Measurements from ENCODE around the gene SCARB2.
A peak's percentile ranks its signal among the peaks of the same experiment; 100 is the strongest.

The SCARB2 gene

GRCh38 chr4:76207549-76207948 lies 6.1 kb downstream of the SCARB2 start:
- no peak overlapping the region for H3K9ac ChIP-seq (ENCODE audit: low read depth, low read length, poor library complexity, severe bottlenecking)
- H3K36me3 ChIP-seq (ENCODE audit: insufficient read depth, low read length): no peaks in the 10 kb centered on the region
- peak overlapping the region; percentile 57 for H3K4me2 ChIP-seq (ENCODE audit: low read depth, low read length, poor library complexity, severe bottlenecking)
- no peaks in the 10 kb centered on the region for H3K9me2 ChIP-seq (replicated peaks; ENCODE audit: low read depth, low read length)
- no peak overlapping the region for H2AFZ ChIP-seq (ENCODE audit: low read length)
- peak overlapping the region; percentile 21 for H3K4me3 ChIP-seq (ENCODE audit: low read length, poor library complexity, severe bottlenecking)
- H3F3A ChIP-seq (ENCODE audit: low read depth): no peaks in the 10 kb centered on the region; the same call in 1 of the 2 replicates
- peaks cover 55% of the 10 kb centered on the region for H3K4me1 ChIP-seq (ENCODE audit: insufficient read depth, low read length, poor library complexity, severe bottlenecking)
- no peaks in the 10 kb centered on the region for H3K9me3 ChIP-seq (ENCODE audit: insufficient read depth, low read depth, low read length)
- no peaks in the 10 kb centered on the region for H3K27me3 ChIP-seq (ENCODE audit: insufficient read depth, low read length, poor library complexity, severe bottlenecking)
- TF ChIP-seq, protein P1, sequence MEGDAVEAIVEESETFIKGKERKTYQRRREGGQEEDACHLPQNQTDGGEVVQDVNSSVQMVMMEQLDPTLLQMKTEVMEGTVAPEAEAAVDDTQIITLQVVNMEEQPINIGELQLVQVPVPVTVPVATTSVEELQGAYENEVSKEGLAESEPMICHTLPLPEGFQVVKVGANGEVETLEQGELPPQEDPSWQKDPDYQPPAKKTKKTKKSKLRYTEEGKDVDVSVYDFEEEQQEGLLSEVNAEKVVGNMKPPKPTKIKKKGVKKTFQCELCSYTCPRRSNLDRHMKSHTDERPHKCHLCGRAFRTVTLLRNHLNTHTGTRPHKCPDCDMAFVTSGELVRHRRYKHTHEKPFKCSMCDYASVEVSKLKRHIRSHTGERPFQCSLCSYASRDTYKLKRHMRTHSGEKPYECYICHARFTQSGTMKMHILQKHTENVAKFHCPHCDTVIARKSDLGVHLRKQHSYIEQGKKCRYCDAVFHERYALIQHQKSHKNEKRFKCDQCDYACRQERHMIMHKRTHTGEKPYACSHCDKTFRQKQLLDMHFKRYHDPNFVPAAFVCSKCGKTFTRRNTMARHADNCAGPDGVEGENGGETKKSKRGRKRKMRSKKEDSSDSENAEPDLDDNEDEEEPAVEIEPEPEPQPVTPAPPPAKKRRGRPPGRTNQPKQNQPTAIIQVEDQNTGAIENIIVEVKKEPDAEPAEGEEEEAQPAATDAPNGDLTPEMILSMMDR (conservative IDR thresholded peaks at IDR 0.05; ENCODE audit: low read length): no peak
- TF ChIP-seq EZH2phosphoT487 (IDR thresholded peaks at IDR 0.05; ENCODE audit: borderline replicate concordance): no peak
- H4K20me1 ChIP-seq (ENCODE audit: insufficient read depth, low read length, poor library complexity, severe bottlenecking): peaks cover 35% of the 10 kb centered on the region
- H3K79me2 ChIP-seq (ENCODE audit: insufficient read depth, low read length): peaks cover 84% of the 10 kb centered on the region

DNA sequence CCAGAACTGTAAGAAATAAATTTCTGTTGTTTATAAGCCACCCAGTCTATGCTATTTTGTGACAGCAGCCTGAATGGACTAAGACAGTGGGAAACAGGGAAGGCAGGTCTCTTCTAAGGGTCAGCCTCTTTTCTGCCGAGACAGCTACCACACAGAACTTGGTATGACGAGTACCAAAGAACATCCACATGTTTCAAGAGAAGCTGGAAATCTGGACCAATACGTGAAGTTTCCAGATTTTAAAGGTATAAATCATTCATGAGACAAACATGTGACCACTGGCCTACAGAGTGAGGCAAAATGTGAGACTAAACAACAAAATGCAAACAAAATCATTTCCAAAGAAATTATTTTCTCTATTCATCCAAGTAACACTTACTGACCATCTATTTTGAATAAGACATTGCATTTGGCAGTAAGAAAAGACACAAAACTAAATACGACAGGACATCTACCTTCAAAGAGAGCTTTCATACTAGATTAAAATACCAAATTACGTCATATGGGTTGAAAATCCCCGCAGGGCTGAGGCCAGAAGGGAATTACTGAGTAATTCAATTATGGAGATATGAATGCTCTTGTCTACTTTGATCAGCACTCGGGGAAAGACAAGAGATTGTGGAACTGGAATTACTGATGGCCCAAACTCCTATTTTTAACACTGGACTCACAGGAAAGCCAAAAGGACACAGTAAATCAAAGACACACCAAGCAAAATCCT lies 7.2 kb downstream of the SCARB2 start:
- H3F3A ChIP-seq (ENCODE audit: low read depth): no peaks in the 10 kb centered on the region
- H3K27me3 ChIP-seq (ENCODE audit: insufficient read depth, low read length, poor library complexity, severe bottlenecking): no peaks in the 10 kb centered on the region
- H3K9me3 ChIP-seq (ENCODE audit: insufficient read depth, low read depth, low read length): no peaks in the 10 kb centered on the region
- H3K4me2 ChIP-seq (ENCODE audit: low read depth, low read length, poor library complexity, severe bottlenecking): peak overlapping the region; percentile 50
- no peak overlapping the region for H3K9ac ChIP-seq (ENCODE audit: low read depth, low read length, poor library complexity, severe bottlenecking)
- H2AFZ ChIP-seq (ENCODE audit: low read length): no peak overlapping the region
- TF ChIP-seq, protein P1 (conservative IDR thresholded peaks at IDR 0.05; ENCODE audit: low read length): no peak
- TF ChIP-seq EZH2phosphoT487 (IDR thresholded peaks at IDR 0.05; ENCODE audit: borderline replicate concordance): no peak
- peaks cover 26% of the 10 kb centered on the region for H4K20me1 ChIP-seq (ENCODE audit: insufficient read depth, low read length, poor library complexity, severe bottlenecking)
- H3K4me3 ChIP-seq (ENCODE audit: low read length, poor library complexity, severe bottlenecking): no peak overlapping the region
- peaks cover 73% of the 10 kb centered on the region for H3K79me2 ChIP-seq (ENCODE audit: insufficient read depth, low read length)
- H3K36me3 ChIP-seq (ENCODE audit: insufficient read depth, low read length): no peaks in the 10 kb centered on the region
- peaks cover 44% of the 10 kb centered on the region for H3K4me1 ChIP-seq (ENCODE audit: insufficient read depth, low read length, poor library complexity, severe bottlenecking)
- no peaks in the 10 kb centered on the region for H3K9me2 ChIP-seq (replicated peaks; ENCODE audit: low read depth, low read length)

- Histone ChIP-seq H3K79me2 (ENCODE audit: insufficient read depth, low read length) (peaks cover 64% of the 10 kb centered on the region), H3K36me3 (ENCODE audit: insufficient read depth, low read length) (no peaks in the 10 kb centered on the region), H3K27me3 (ENCODE audit: insufficient read depth, low read length, poor library complexity, severe bottlenecking) (no peaks in the 10 kb centered on the region), H3K9ac (ENCODE audit: low read depth, low read length, poor library complexity, severe bottlenecking) (no peak overlapping the region), H3K4me2 (ENCODE audit: low read depth, low read length, poor library complexity, severe bottlenecking) (peak overlapping the region; percentile 50), H4K20me1 (ENCODE audit: insufficient read depth, low read length, poor library complexity, severe bottlenecking) (peaks cover 19% of the 10 kb centered on the region), H3K9me3 (ENCODE audit: insufficient read depth, low read depth, low read length) (no peaks in the 10 kb centered on the region), H3K4me3 (ENCODE audit: low read length, poor library complexity, severe bottlenecking) (peak overlapping the region; percentile 35), H3K4me1 (ENCODE audit: insufficient read depth, low read length, poor library complexity, severe bottlenecking) (peaks cover 39% of the 10 kb centered on the region), H2AFZ (ENCODE audit: low read length) (no peak overlapping the region), H3K9me2 (replicated peaks; ENCODE audit: low read depth, low read length) (no peaks in the 10 kb centered on the region), H3F3A (ENCODE audit: low read depth) (no peaks in the 10 kb centered on the region)
- TF ChIP-seq, protein P1 (conservative IDR thresholded peaks at IDR 0.05; ENCODE audit: low read length): no peak
- TF ChIP-seq EZH2phosphoT487 (IDR thresholded peaks at IDR 0.05; ENCODE audit: borderline replicate concordance): no peak
Measured at GRCh38 chr4:76205476-76205875, 8.1 kb downstream of the SCARB2 start.

Measured in Loucy (cell line).